SH-SY5Y (cell line): ENCODE measurements around the gene OR52R1.

Experiments used
- GATA2 ChIP-seq: IDR thresholded peaks from 2 replicates; pipeline ENCODE4 v1.6.1; 2011; ENCODE audit warnings: mild to moderate bottlenecking, low read depth, low read length
- GATA3 ChIP-seq: IDR thresholded peaks from 2 replicates; pipeline ENCODE4 v1.6.1; 2011; ENCODE audit warnings: low read depth, mild to moderate bottlenecking, low read length, moderate library complexity

DNA sequence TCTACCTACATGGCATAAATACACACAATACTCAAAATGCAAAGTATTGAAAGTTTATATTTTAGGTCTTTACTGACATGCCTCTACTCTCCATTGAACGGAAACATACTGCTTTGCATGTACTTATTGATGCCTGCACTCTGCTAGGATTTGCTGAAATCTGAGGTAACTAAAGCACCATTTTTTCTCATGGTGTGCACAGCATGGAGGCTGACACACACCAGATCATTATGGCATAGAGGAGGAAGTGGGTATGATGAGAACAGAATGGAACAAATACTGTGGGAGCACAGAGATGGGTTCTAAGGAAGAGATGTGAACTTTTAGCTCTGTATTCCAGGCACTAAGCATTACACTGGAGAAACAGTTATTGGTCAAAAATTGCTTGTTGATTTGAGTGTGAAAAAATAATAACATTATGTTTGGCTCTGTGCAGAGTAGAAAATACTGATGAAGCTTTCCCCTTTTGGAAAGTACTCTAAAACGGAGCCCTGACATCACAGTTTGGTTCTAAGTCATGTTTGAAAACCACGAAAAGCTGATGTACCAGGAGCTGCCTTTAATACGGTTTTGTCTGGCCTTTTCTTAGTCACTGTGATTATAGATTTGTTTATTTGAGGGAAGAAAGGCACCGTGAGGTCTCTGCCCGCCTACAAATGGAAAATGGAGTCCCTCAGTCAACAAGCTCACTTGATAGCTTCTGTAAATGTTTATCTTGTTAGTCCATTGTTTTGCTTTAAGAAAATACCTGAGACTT lies 5.6 kb downstream of the OR52R1 start:
- TF ChIP-seq GATA3: no peak
- no peak for TF ChIP-seq GATA2
